H9 (cell line): ENCODE measurements around the gene OARD1. TPM values are rescaled to one million over a fixed set of nuclear protein-coding genes. Genes with fewer than 3 reads are reported as not detected.

Experiments
- DNase-seq: peaks from one replicate; pipeline ENCODE4 v3.0.0-alpha.2; 2017
- H2AFZ ChIP-seq: one replicate; pipeline ENCODE4 v1.6.1; 2013; ENCODE audit warnings: mild to moderate bottlenecking, low read length, control low read depth, moderate library complexity
- H2AK5ac ChIP-seq: 2 replicates; pipeline ENCODE4 v1.6.1; 2013; ENCODE audit warnings: low read length, control low read depth, mixed read lengths; ENCODE audit not compliant: insufficient read length
- H2BK120ac ChIP-seq: one replicate; pipeline ENCODE4 v1.6.1; 2013; ENCODE audit warnings: low read depth, mild to moderate bottlenecking, low read length, control low read depth, inconsistent platforms; ENCODE audit not compliant: poor library complexity, severe bottlenecking
- H2BK12ac ChIP-seq: 2 replicates; pipeline ENCODE4 v1.6.1; 2013; ENCODE audit warnings: low read length, control low read depth, mixed read lengths, low read depth; ENCODE audit not compliant: insufficient read length
- H2BK15ac ChIP-seq: 2 replicates; pipeline ENCODE4 v1.6.1; 2013; ENCODE audit warnings: low read depth, low read length, control low read depth
- H2BK20ac ChIP-seq: one replicate; pipeline ENCODE4 v1.6.1; 2013; ENCODE audit warnings: low read depth, mild to moderate bottlenecking, low read length, control low read depth, inconsistent platforms; ENCODE audit not compliant: poor library complexity, severe bottlenecking
- H2BK5ac ChIP-seq: 2 replicates; pipeline ENCODE4 v1.6.1; 2013; ENCODE audit warnings: low read length, control low read depth, mixed read lengths; ENCODE audit not compliant: insufficient read length
- H3K14ac ChIP-seq: 2 replicates; pipeline ENCODE4 v1.6.1; 2013; ENCODE audit warnings: low read length, control low read depth; ENCODE audit not compliant: insufficient read depth
- H3K18ac ChIP-seq: 2 replicates; pipeline ENCODE4 v1.6.1; 2013; ENCODE audit warnings: low read depth, mild to moderate bottlenecking, mixed read lengths, low read length, control low read depth; ENCODE audit not compliant: insufficient read length
- H3K23ac ChIP-seq: 2 replicates; pipeline ENCODE4 v1.6.1; 2013; ENCODE audit warnings: low read length, control low read depth, mixed read lengths, low read depth; ENCODE audit not compliant: insufficient read length
- H3K23me2 ChIP-seq: 2 replicates; pipeline ENCODE4 v1.6.1; 2013; ENCODE audit warnings: low read depth, mild to moderate bottlenecking, mixed read lengths, low read length, control low read depth; ENCODE audit not compliant: insufficient read length, poor library complexity, severe bottlenecking
- H3K27ac ChIP-seq: 2 replicates; pipeline ENCODE4 v1.5.1; 2013; ENCODE audit warnings: low read length, control low read depth, mixed read lengths, low read depth; ENCODE audit not compliant: insufficient read length
- H3K27me3 ChIP-seq: 2 replicates; pipeline ENCODE4 v1.6.1; 2013; ENCODE audit warnings: low read length, control low read depth, inconsistent platforms; ENCODE audit not compliant: insufficient read depth
- H3K4ac ChIP-seq: 2 replicates; pipeline ENCODE4 v1.6.1; 2013; ENCODE audit warnings: low read depth, mild to moderate bottlenecking, control low read depth, inconsistent platforms, low read length, moderate library complexity
- H3K4me1 ChIP-seq: 2 replicates; pipeline ENCODE4 v1.6.1; 2013; ENCODE audit warnings: low read length, control low read depth, inconsistent platforms; ENCODE audit not compliant: insufficient read depth
- H3K4me2 ChIP-seq: 2 replicates; pipeline ENCODE4 v1.6.1; 2013; ENCODE audit warnings: low read length, control low read depth, mixed read lengths; ENCODE audit not compliant: insufficient read length, insufficient read depth
- H3K56ac ChIP-seq: 2 replicates; pipeline ENCODE4 v1.6.1; 2013; ENCODE audit warnings: low read depth, mild to moderate bottlenecking, mixed read lengths, low read length, control low read depth; ENCODE audit not compliant: insufficient read length
- H3K79me1 ChIP-seq: 2 replicates; pipeline ENCODE4 v1.6.1; 2013; ENCODE audit warnings: low read depth, mild to moderate bottlenecking, moderate library complexity, low read length, control low read depth, inconsistent platforms; ENCODE audit not compliant: insufficient read depth, poor library complexity, severe bottlenecking
- H3K79me2 ChIP-seq: 2 replicates; pipeline ENCODE4 v1.6.1; 2013; ENCODE audit warnings: low read length, control low read depth, inconsistent platforms; ENCODE audit not compliant: insufficient read depth
- H3K9ac ChIP-seq: 2 replicates; pipeline ENCODE4 v1.6.1; 2013; ENCODE audit warnings: low read length, control low read depth, mixed read lengths; ENCODE audit not compliant: insufficient read length; ENCODE audit errors: extremely low read depth
- H3K9me3 ChIP-seq: one replicate; pipeline ENCODE4 v1.6.1; 2013; ENCODE audit warnings: low read depth, low read length, inconsistent platforms; ENCODE audit not compliant: control insufficient read depth
- H3T11ph ChIP-seq: one replicate; pipeline ENCODE4 v1.6.1; 2013; ENCODE audit warnings: mild to moderate bottlenecking, low read length, control low read depth, inconsistent platforms
- H4K20me1 ChIP-seq: one replicate; pipeline ENCODE4 v1.6.1; 2013; ENCODE audit not compliant: control insufficient read depth, insufficient read length, insufficient read depth
- H4K5ac ChIP-seq: 2 replicates; pipeline ENCODE4 v1.6.1; 2013; ENCODE audit warnings: low read depth, mild to moderate bottlenecking, mixed read lengths, low read length, control low read depth; ENCODE audit not compliant: insufficient read length
- H4K8ac ChIP-seq: replicated peaks from 2 replicates; pipeline ENCODE4 v1.6.1; 2013; ENCODE audit warnings: low read length, control low read depth, mixed read lengths, low read depth; ENCODE audit not compliant: insufficient read length
- H4K91ac ChIP-seq: 2 replicates; pipeline ENCODE4 v1.6.1; 2013; ENCODE audit warnings: low read depth, mild to moderate bottlenecking, moderate library complexity, mixed read lengths, low read length, control low read depth; ENCODE audit not compliant: insufficient read length
- H3K27ac Mint-ChIP-seq, 3 experiments: 2 replicates in 2 of 3; 3 replicates in 1 of 3; pipeline ENCODE4 v1.8.0; 2020 to 2021; ENCODE audit warnings: mixed read lengths in 3 of 3, mild to moderate bottlenecking in 1 of 3, moderate library complexity in 1 of 3
- H3K27me3 Mint-ChIP-seq: 2 replicates; pipeline ENCODE4 v1.8.0; 2021; ENCODE audit warnings: low read depth, mild to moderate bottlenecking, moderate library complexity, mixed read lengths
- H3K36me3 Mint-ChIP-seq, 3 experiments: 2 replicates in 2 of 3; 3 replicates in 1 of 3; pipeline ENCODE4 v1.8.0; 2020 to 2021; ENCODE audit warnings: low read depth in 3 of 3, mixed read lengths in 3 of 3; ENCODE audit not compliant: insufficient read depth in 1 of 3
- H3K4me1 Mint-ChIP-seq, 2 experiments: 2 replicates each; pipeline ENCODE4 v1.8.0; 2020; ENCODE audit warnings: mixed read lengths in 2 of 2
- H3K4me3 Mint-ChIP-seq, 2 experiments: 2 replicates in 1 of 2; 3 replicates in 1 of 2; pipeline ENCODE4 v1.8.0; 2020 to 2021; ENCODE audit warnings: mild to moderate bottlenecking in 2 of 2, mixed read lengths in 2 of 2, moderate library complexity in 1 of 2
- H3K9me3 Mint-ChIP-seq, 2 experiments: 2 replicates in 1 of 2; 3 replicates in 1 of 2; pipeline ENCODE4 v1.8.0; 2020; ENCODE audit warnings: mild to moderate bottlenecking in 2 of 2, mixed read lengths in 2 of 2, moderate library complexity in 1 of 2
- CTCF ChIP-seq: fragments of 200-600 bp; sonication (generic); conservative IDR thresholded peaks from 3 replicates; pipeline ENCODE4 v1.8.0; 2021; ENCODE audit warnings: antibody characterized with exemption, mild to moderate bottlenecking
- WGBS: extraction: QIAGEN DNeasy Blood & Tissue Kit; methylation state at CpG from one replicate; pipeline ENCODE4 v1.1.7; 2013; ENCODE audit warnings: missing lambda C conversion rate, low lambda C conversion rate, mixed read lengths; ENCODE audit not compliant: insufficient read length; ENCODE audit errors: extremely low coverage; 5-methylcytosine and 5-hydroxymethylcytosine counted together
- total RNA-seq: library from RNA; stranded (reverse); gene quantifications from 2 replicates; pipeline ENCODE4 v1.2.1, GENCODE V29; 2021

The OARD1 gene
- total RNA-seq, 1 experiment from 2014 or later: 36.6 TPM

GRCh38 chr6:41058783-41059181, 13.4 kb downstream of the OARD1 start:
- Histone ChIP-seq H3K23me2 (no peaks in the 10 kb centered on the region), H4K5ac (no peak overlapping the region), H3K18ac (no peak overlapping the region), H3K4ac (no peak overlapping the region), H3K9me3 (no peaks in the 10 kb centered on the region), H3K9ac (no peak overlapping the region), H2BK20ac (no peak overlapping the region), H2BK12ac (no peak overlapping the region), H4K20me1 (no peaks in the 10 kb centered on the region), H3K79me1 (no peaks in the 10 kb centered on the region), H4K91ac (no peak overlapping the region), H3K14ac (no peak overlapping the region), H3T11ph (no peak overlapping the region), H3K27ac (no peak overlapping the region), H3K79me2 (no peaks in the 10 kb centered on the region), H2BK15ac (no peak overlapping the region), H4K8ac (no peak overlapping the region), H3K56ac (no peak overlapping the region), H2BK120ac (no peak overlapping the region), H3K23ac (no peak overlapping the region), H3K4me2 (no peak overlapping the region), H3K27me3 (no peaks in the 10 kb centered on the region), H2AK5ac (no peak overlapping the region), H3K4me1 (0 out of 2 replicates have a peak, but pooled peaks cover 5% of the 10 kb centered on the region), H2AFZ (no peak overlapping the region), H2BK5ac (no peak overlapping the region)
- Mint-ChIP-seq H3K4me1 (peaks cover 13 to 15% of the 10 kb centered on the region in 2 experiments), H3K27me3 (no peaks in the 10 kb centered on the region), H3K4me3 (no peak overlapping the region), H3K36me3 (peaks cover 0 to 11% (median 0%) of the 10 kb centered on the region in 3 experiments; a peak in 3 of 7 replicates), H3K27ac (no peak overlapping the region), H3K9me3 (no peaks in the 10 kb centered on the region)
- WGBS: no CpG with 5 or more reads among the region's 2 CpGs
- TF ChIP-seq CTCF: no peak
- DNase-seq: no peak
